GM12865 (cell line): Measurements from ENCODE around the gene RPS6KA3.

ENCODE experiments used
- DNase-seq: peaks from one replicate; pipeline ENCODE4 v3.0.0; 2010; ENCODE audit warnings: low read depth
- H3K4me3 ChIP-seq: 2 replicates; pipeline ENCODE4 v1.5.1; 2011; ENCODE audit warnings: mild to moderate bottlenecking, low read depth, low read length, control low read depth
- TF ChIP-seq, protein P1 (sequence below): IDR thresholded peaks from 2 replicates; pipeline ENCODE4 v1.5.1; 2011; ENCODE audit warnings: low read length, control low read depth, low read depth, inconsistent platforms; ENCODE audit not compliant: insufficient read depth; ENCODE audit errors: missing control alignments

RPS6KA3 gene

GRCh38 chrX:20235755-20236154, 31.0 kb downstream of the RPS6KA3 start:
- TF ChIP-seq, protein P1, sequence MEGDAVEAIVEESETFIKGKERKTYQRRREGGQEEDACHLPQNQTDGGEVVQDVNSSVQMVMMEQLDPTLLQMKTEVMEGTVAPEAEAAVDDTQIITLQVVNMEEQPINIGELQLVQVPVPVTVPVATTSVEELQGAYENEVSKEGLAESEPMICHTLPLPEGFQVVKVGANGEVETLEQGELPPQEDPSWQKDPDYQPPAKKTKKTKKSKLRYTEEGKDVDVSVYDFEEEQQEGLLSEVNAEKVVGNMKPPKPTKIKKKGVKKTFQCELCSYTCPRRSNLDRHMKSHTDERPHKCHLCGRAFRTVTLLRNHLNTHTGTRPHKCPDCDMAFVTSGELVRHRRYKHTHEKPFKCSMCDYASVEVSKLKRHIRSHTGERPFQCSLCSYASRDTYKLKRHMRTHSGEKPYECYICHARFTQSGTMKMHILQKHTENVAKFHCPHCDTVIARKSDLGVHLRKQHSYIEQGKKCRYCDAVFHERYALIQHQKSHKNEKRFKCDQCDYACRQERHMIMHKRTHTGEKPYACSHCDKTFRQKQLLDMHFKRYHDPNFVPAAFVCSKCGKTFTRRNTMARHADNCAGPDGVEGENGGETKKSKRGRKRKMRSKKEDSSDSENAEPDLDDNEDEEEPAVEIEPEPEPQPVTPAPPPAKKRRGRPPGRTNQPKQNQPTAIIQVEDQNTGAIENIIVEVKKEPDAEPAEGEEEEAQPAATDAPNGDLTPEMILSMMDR, result no peak
- no peak overlapping the region for H3K4me3 ChIP-seq
- DNase-seq, result no peak

- TF ChIP-seq, protein P1, result no peak
- H3K4me3 ChIP-seq, result no peak overlapping the region
- DNase-seq, result no peak
Observed at GRCh38 chrX:20233336-20233735, 33.4 kb downstream of the RPS6KA3 start.

GRCh38 chrX:20231598-20231997, 35.1 kb downstream of the RPS6KA3 start:
- TF ChIP-seq, protein P1, result no peak
- no peak for DNase-seq
- no peak overlapping the region for H3K4me3 ChIP-seq

GRCh38 chrX:20230406-20230805, 36.3 kb downstream of the RPS6KA3 start:
- no peak overlapping the region for H3K4me3 ChIP-seq
- DNase-seq, result peak; percentile 18
- TF ChIP-seq, protein P1, result no peak

DNA sequence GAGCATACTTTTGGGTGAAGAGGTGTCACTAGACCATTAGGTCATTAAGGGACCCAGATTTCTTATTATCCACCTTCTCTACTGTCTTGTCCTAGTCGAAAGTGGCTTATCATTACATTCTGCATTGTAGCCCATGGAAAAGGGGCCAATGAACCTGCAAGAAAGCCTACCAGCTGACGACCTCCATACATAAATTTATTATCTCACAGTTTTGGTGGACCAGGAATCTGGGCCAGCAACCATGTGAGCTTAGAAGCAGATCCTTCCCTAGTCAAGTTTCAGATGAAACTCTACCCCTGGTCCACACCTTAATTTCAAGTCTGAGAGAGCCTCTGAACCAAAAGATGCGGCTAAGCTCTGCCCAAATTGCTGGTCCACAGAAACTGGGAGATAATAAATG, 37.6 kb downstream of the RPS6KA3 start:
- TF ChIP-seq, protein P1, result no peak
- H3K4me3 ChIP-seq, result no peak overlapping the region
- DNase-seq, result no peak

DNA sequence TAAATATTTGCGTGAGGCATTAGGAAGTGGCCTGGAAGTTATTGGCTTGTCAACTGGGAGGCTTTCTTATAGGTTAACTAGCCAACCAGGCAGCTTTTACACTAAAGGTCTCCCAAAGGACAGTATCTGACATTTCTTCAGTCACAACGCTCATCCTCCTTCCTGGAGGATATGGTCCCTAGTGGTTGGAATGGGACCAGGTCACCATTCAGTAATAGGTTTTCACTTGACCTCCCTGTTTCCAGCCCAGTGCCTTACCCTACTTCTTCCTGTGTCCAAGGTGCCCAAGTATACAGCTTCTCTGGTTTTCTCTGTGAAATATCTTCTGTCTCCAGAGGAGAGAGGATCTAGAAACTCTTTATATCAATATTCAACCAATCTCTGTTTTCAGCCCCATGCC, 38.5 kb downstream of the RPS6KA3 start:
- TF ChIP-seq, protein P1, result no peak
- no peak for DNase-seq
- no peak overlapping the region for H3K4me3 ChIP-seq

- no peak overlapping the region for H3K4me3 ChIP-seq
- no peak for DNase-seq
- TF ChIP-seq, protein P1, result no peak
Observed at GRCh38 chrX:20227116-20227515, 39.6 kb downstream of the RPS6KA3 start.
